ENCODE measurements around the gene INPP5A. TPM values are rescaled to one million over a fixed set of nuclear protein-coding genes. Genes with fewer than 3 reads are reported as not detected.
A peak's percentile ranks its signal among the peaks of the same experiment; 100 is the strongest.

INPP5A gene
- total RNA-seq, 1 donor from 2014 or later = 41.0 TPM

DNA sequence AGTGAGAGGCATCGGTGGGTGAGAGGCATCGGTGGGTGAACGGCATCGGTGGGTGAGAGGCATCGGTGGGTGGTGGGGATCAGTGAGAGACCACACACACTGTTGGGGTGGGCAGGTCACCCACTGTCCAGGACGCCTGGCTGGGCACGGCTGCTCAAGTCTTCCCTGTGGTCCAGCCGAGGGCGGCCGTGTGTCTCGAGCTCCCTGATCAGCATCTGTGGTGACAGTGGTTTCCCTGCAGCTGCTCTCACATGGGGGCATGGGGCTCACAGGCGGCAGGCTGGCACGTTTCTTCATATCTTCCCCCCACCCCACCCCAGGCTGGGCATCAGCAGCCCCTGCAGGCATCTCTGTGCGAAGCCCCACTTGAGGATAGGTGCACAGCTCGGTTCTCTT is 170.2 kb downstream of the INPP5A start:
- Mint-ChIP-seq H3K36me3 (peaks cover 50% of the 10 kb centered on the region), H3K4me3 (no peak overlapping the region), H3K27me3 (ENCODE audit: low read depth) (no peaks in the 10 kb centered on the region), H3K27ac (no peak overlapping the region), H3K4me1 (no peaks in the 10 kb centered on the region), H3K9me3 (peaks cover 12% of the 10 kb centered on the region)
- DNase-seq (ENCODE audit: low spot score in 2 of 2, unreplicated experiment in 2 of 2) = no peak
- TF ChIP-seq, protein P1, sequence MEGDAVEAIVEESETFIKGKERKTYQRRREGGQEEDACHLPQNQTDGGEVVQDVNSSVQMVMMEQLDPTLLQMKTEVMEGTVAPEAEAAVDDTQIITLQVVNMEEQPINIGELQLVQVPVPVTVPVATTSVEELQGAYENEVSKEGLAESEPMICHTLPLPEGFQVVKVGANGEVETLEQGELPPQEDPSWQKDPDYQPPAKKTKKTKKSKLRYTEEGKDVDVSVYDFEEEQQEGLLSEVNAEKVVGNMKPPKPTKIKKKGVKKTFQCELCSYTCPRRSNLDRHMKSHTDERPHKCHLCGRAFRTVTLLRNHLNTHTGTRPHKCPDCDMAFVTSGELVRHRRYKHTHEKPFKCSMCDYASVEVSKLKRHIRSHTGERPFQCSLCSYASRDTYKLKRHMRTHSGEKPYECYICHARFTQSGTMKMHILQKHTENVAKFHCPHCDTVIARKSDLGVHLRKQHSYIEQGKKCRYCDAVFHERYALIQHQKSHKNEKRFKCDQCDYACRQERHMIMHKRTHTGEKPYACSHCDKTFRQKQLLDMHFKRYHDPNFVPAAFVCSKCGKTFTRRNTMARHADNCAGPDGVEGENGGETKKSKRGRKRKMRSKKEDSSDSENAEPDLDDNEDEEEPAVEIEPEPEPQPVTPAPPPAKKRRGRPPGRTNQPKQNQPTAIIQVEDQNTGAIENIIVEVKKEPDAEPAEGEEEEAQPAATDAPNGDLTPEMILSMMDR (IDR thresholded peaks at IDR 0.05; ENCODE audit: unreplicated experiment) = no peak

DNA sequence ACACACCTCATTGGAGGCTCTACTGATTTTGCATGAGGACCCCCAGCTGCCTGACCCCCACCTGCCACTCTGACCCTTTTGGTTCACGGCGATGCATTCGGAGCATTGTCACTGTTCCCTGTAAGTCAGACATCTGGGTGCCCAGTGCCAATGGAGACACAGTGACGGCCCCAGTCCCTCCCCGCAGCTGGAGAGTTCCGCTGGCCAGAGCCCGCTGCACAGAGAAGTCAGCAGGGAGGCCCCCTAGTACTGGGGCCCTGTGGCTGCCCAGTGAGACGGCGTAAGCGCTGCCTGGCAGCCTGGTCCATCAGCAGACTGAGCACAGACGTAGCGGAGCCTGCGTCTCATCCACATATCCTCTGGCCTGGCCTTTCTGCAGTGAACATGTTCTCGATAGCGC is 170.9 kb downstream of the INPP5A start:
- Mint-ChIP-seq H3K27ac (no peak overlapping the region), H3K36me3 (peaks cover 50% of the 10 kb centered on the region), H3K9me3 (peaks cover 12% of the 10 kb centered on the region), H3K27me3 (ENCODE audit: low read depth) (no peaks in the 10 kb centered on the region), H3K4me3 (no peak overlapping the region), H3K4me1 (no peaks in the 10 kb centered on the region)
- TF ChIP-seq, protein P1 (IDR thresholded peaks at IDR 0.05; ENCODE audit: unreplicated experiment) = no peak
- no peak for DNase-seq (ENCODE audit: low spot score in 2 of 2, unreplicated experiment in 2 of 2)

DNA sequence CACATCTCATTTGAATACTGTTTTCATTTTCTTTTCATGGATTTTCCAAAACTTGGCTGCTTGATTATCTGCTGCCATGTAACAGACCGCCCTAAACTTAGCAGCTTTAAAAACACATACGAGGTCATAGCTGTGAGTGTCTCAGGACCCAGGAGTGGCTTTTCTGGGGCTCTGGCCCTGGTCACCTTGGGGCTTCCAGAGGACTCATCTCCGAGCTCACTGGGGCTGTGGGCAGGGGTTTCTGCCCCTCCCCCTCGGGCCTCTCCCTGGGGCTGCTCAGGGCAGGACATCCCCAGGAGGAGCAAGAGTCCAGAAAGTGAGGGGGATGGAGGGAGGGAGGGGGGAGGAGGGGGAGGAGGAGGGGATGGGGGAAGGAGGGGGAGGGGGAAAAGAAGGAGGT is 171.3 kb downstream of the INPP5A start:
- Mint-ChIP-seq H3K36me3 (peaks cover 50% of the 10 kb centered on the region), H3K27ac (no peak overlapping the region)
- no peak for DNase-seq (ENCODE audit: low spot score in 2 of 2, unreplicated experiment in 2 of 2)

DNA sequence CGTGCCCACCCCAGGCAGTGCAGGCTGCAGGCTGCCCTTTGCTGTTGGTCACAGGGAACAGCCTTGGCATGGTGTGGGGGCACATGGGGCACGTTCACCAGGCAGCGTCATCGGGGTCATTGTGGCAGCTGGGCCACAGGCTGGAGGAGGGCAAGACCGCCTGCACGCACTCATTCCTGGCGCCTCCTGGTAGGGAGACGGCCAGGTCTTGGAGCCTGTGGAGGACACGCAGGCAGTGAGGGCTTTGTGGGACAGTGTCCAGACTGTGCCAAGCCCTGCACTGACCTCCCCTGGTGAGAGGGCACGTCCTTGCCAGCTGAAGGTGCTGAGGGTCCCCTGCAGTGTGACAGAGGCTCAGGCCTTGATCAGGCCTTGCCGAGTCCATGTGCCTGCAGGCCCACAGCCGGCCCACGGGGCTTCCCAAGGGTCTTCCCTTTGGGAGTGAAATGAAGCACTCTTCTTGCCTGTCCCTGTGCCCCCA is 171.9 kb downstream of the INPP5A start:
- H3K4me1 Mint-ChIP-seq = no peaks in the 10 kb centered on the region
- H3K27me3 Mint-ChIP-seq (ENCODE audit: low read depth) = no peaks in the 10 kb centered on the region
- H3K27ac Mint-ChIP-seq = no peak overlapping the region
- TF ChIP-seq, protein P1 (IDR thresholded peaks at IDR 0.05; ENCODE audit: unreplicated experiment) = no peak
- H3K36me3 Mint-ChIP-seq = peaks cover 49% of the 10 kb centered on the region
- peaks cover 12% of the 10 kb centered on the region for H3K9me3 Mint-ChIP-seq
- H3K4me3 Mint-ChIP-seq = no peak overlapping the region
- peak in 1 of 2 experiments; percentile 15 for DNase-seq (ENCODE audit: low spot score in 2 of 2, unreplicated experiment in 2 of 2)

More for the DNA sequence above, 171.3 kb downstream of the INPP5A start:
- TF ChIP-seq, protein P1 (IDR thresholded peaks at IDR 0.05; ENCODE audit: unreplicated experiment) = no peak
- H3K9me3 Mint-ChIP-seq = peaks cover 12% of the 10 kb centered on the region
- H3K4me1 Mint-ChIP-seq = no peaks in the 10 kb centered on the region
- H3K4me3 Mint-ChIP-seq = no peak overlapping the region
- no peaks in the 10 kb centered on the region for H3K27me3 Mint-ChIP-seq (ENCODE audit: low read depth)

DNA sequence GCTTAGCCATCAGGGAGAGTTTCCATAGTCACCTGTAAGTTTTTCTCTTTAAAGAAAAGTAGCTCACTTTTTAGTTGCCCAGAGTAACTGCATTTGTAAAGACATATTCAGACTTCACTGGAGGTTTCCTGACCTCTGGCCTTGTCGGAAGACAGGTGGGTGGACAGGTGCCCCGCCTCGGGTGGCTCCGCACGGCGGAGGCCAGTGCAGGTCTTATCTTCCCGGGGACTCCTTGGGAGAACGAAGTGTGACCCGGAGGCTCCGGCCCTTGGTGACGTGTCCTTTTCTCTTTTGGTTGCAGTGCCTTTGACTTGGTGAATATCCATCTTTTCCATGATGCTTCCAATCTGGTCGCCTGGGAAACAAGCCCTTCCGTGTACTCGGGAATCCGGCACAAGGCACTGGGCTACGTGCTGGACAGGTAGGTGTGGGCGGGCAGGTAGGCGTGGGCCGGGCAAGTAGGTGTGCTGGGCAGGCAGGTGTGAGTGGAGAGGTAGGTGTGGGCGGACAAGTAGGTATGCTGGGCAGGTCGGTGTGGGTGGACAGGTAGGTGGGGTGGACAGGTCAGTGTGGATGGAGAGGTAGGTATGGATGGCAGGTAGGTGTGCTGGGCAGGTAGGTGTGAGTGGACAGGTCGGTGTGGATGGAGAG is 172.6 kb downstream of the INPP5A start:
- Mint-ChIP-seq H3K27ac (no peak overlapping the region), H3K4me3 (no peak overlapping the region), H3K9me3 (peaks cover 12% of the 10 kb centered on the region), H3K4me1 (no peaks in the 10 kb centered on the region), H3K36me3 (peaks cover 45% of the 10 kb centered on the region), H3K27me3 (ENCODE audit: low read depth) (no peaks in the 10 kb centered on the region)
- TF ChIP-seq, protein P1 (IDR thresholded peaks at IDR 0.05; ENCODE audit: unreplicated experiment) = no peak
- DNase-seq (ENCODE audit: low spot score in 2 of 2, unreplicated experiment in 2 of 2) = peak in 1 of 2 experiments; percentile 10

Data from mesothelial cell of epicardium (in vitro differentiated cells).